Measurements from ENCODE around the gene PAQR9. TPM values are rescaled to one million over a fixed set of nuclear protein-coding genes. Genes with fewer than 3 reads are reported as not detected.

The PAQR9 gene
- total RNA-seq, 1 experiment from 2014 or later: not detected

GRCh38 chr3:142941373-142942123 lies 21.9 kb downstream of the PAQR9 start:
- Mint-ChIP-seq H3K4me3 (ENCODE audit: unreplicated experiment) (no peak overlapping the region), H3K27ac (ENCODE audit: low read depth, unreplicated experiment) (no peak overlapping the region), H3K27me3 (ENCODE audit: insufficient read depth, unreplicated experiment) (no peaks in the 10 kb centered on the region), H3K4me1 (ENCODE audit: insufficient read depth, unreplicated experiment) (peaks cover 6% of the 10 kb centered on the region), H3K9me3 (ENCODE audit: unreplicated experiment) (no peaks in the 10 kb centered on the region), H3K36me3 (ENCODE audit: insufficient read depth, unreplicated experiment) (no peaks in the 10 kb centered on the region)
- no peak for DNase-seq (ENCODE audit: unreplicated experiment)
- CTCF ChIA-PET: interaction anchor here (0.6 to 3.0 kb wide), 3 partner anchors 10 to 24 kb away, joined by 3 to 9 read pairs (median 3); no protein-coding TSS in a partner anchor
- TF ChIP-seq CTCF (IDR thresholded peaks at IDR 0.05; ENCODE audit: unreplicated experiment): no peak
- POLR2A ChIA-PET: no interaction called here
- no TSS peak for BruUV-seq (replicated peaks)
- intact Hi-C loops (cut with micrococcal nuclease): no loop called here

- Mint-ChIP-seq H3K27me3 (ENCODE audit: insufficient read depth, unreplicated experiment) (no peaks in the 10 kb centered on the region), H3K4me1 (ENCODE audit: insufficient read depth, unreplicated experiment) (peaks cover 6% of the 10 kb centered on the region), H3K4me3 (ENCODE audit: unreplicated experiment) (no peak overlapping the region), H3K36me3 (ENCODE audit: insufficient read depth, unreplicated experiment) (no peaks in the 10 kb centered on the region), H3K9me3 (ENCODE audit: unreplicated experiment) (no peaks in the 10 kb centered on the region), H3K27ac (ENCODE audit: low read depth, unreplicated experiment) (no peak overlapping the region)
- CTCF ChIA-PET: interaction anchor here (3.0 kb wide), 1 partner anchor 9 kb away, joined by 9 read pairs; no protein-coding TSS in a partner anchor
- BruUV-seq (replicated peaks): no TSS peak
- DNase-seq (ENCODE audit: unreplicated experiment): no peak
- POLR2A ChIA-PET: interaction anchor here (1.0 to 2.9 kb wide), 2 partner anchors 8 to 18 kb away, joined by 3 to 8 read pairs; no protein-coding TSS in a partner anchor
- intact Hi-C loops (cut with micrococcal nuclease): no loop called here
- TF ChIP-seq CTCF (IDR thresholded peaks at IDR 0.05; ENCODE audit: unreplicated experiment): no peak
Measured at GRCh38 chr3:142940472-142940871, 23.0 kb downstream of the PAQR9 start.

GRCh38 chr3:142940000-142940399 lies 23.5 kb downstream of the PAQR9 start:
- DNase-seq (ENCODE audit: unreplicated experiment): no peak
- intact Hi-C loops (cut with micrococcal nuclease): no loop called here
- CTCF ChIA-PET: interaction anchor here (0.7 to 3.0 kb wide), 4 partner anchors 9 to 96 kb away, joined by 3 to 9 read pairs (median 3); no protein-coding TSS in a partner anchor
- no peak for TF ChIP-seq CTCF (IDR thresholded peaks at IDR 0.05; ENCODE audit: unreplicated experiment)
- Mint-ChIP-seq H3K36me3 (ENCODE audit: insufficient read depth, unreplicated experiment) (no peaks in the 10 kb centered on the region), H3K4me1 (ENCODE audit: insufficient read depth, unreplicated experiment) (peaks cover 6% of the 10 kb centered on the region), H3K27me3 (ENCODE audit: insufficient read depth, unreplicated experiment) (no peaks in the 10 kb centered on the region), H3K27ac (ENCODE audit: low read depth, unreplicated experiment) (no peak overlapping the region), H3K4me3 (ENCODE audit: unreplicated experiment) (no peak overlapping the region), H3K9me3 (ENCODE audit: unreplicated experiment) (no peaks in the 10 kb centered on the region)
- no TSS peak for BruUV-seq (replicated peaks)
- POLR2A ChIA-PET: interaction anchor here (1.0 to 2.9 kb wide), 2 partner anchors 8 to 18 kb away, joined by 3 to 8 read pairs; no protein-coding TSS in a partner anchor

GRCh38 chr3:142935963-142936362 lies 27.5 kb downstream of the PAQR9 start:
- intact Hi-C loops (cut with micrococcal nuclease): no loop called here
- POLR2A ChIA-PET: interaction anchor here (1.0 kb wide), 1 partner anchor 14 kb away, joined by 3 read pairs; no protein-coding TSS in a partner anchor
- H3K4me1 Mint-ChIP-seq (ENCODE audit: insufficient read depth, unreplicated experiment): no peaks in the 10 kb centered on the region
- no TSS peak for BruUV-seq (replicated peaks)
- H3K4me3 Mint-ChIP-seq (ENCODE audit: unreplicated experiment): no peak overlapping the region
- no peak for DNase-seq (ENCODE audit: unreplicated experiment)
- no peak for TF ChIP-seq CTCF (IDR thresholded peaks at IDR 0.05; ENCODE audit: unreplicated experiment)
- H3K27ac Mint-ChIP-seq (ENCODE audit: low read depth, unreplicated experiment): no peak overlapping the region
- H3K27me3 Mint-ChIP-seq (ENCODE audit: insufficient read depth, unreplicated experiment): no peaks in the 10 kb centered on the region
- H3K9me3 Mint-ChIP-seq (ENCODE audit: unreplicated experiment): no peaks in the 10 kb centered on the region
- no peaks in the 10 kb centered on the region for H3K36me3 Mint-ChIP-seq (ENCODE audit: insufficient read depth, unreplicated experiment)
- CTCF ChIA-PET: interaction anchor here (0.7 to 1.3 kb wide), 2 partner anchors 9 to 92 kb away, joined by 3 read pairs; no protein-coding TSS in a partner anchor
